Spinal cord (tissue), 10 donors: ENCODE data around the gene CDH22. TPM values are rescaled to one million over a fixed set of nuclear protein-coding genes. Genes with fewer than 3 reads are reported as not detected.

Experiments used
- DNase-seq, 6 donors: peaks; one replicate each; pipeline versions ENCODE4 v3.0.0 to v3.0.0-alpha.2; 2013 to 2015; ENCODE audit warnings: low spot score in 6 of 6, low read depth in 4 of 6
- H3K27ac ChIP-seq: one replicate; pipeline ENCODE4 v1.5.1; 2013; ENCODE audit warnings: low read depth, low read length, control low read depth
- H3K27me3 ChIP-seq: one replicate; pipeline ENCODE4 v1.6.1; 2013; ENCODE audit warnings: low read length; ENCODE audit not compliant: control insufficient read depth, insufficient read depth
- H3K36me3 ChIP-seq: one replicate; pipeline ENCODE4 v1.6.1; 2013; ENCODE audit warnings: low read length; ENCODE audit not compliant: control insufficient read depth, insufficient read depth
- H3K4me1 ChIP-seq: one replicate; pipeline ENCODE4 v1.6.1; 2013; ENCODE audit warnings: low read length; ENCODE audit not compliant: control insufficient read depth, insufficient read depth
- H3K4me3 ChIP-seq: one replicate; pipeline ENCODE4 v1.5.1; 2013; ENCODE audit warnings: low read depth, low read length, control low read depth
- H3K9me3 ChIP-seq: one replicate; pipeline ENCODE4 v1.6.1; 2013; ENCODE audit warnings: low read length; ENCODE audit not compliant: control insufficient read depth, insufficient read depth
- WGBS: methylation state at CpG from one replicate; pipeline ENCODE4 v1.1.5; 2013; ENCODE audit warnings: missing lambda C conversion rate; ENCODE audit not compliant: insufficient coverage; 5-methylcytosine and 5-hydroxymethylcytosine counted together
- polyA plus RNA-seq, 2 donors: library from polyadenylated mRNA; unstranded; fragments of 120-200 nt; gene quantifications; one replicate each; pipeline ENCODE4 v1.2.1, GENCODE V29; 2013; ENCODE audit not compliant: insufficient read length in 2 of 2
- total RNA-seq, 2 donors: library from RNA; depleted of rRNA in 1 of 2; stranded (reverse); fragments of 120-200 nt in 1 of 2; fragments of >200 nt in 1 of 2; gene quantifications; one replicate each; pipeline versions ENCODE4 v1.2.3 to v1.2.4, GENCODE V29; 2013 to 2014
- donor health status: healthy.

CDH22 gene
- total and polyA plus RNA-seq, 4 donors: 1.6 to 13.1 (median 7.5) TPM

DNA sequence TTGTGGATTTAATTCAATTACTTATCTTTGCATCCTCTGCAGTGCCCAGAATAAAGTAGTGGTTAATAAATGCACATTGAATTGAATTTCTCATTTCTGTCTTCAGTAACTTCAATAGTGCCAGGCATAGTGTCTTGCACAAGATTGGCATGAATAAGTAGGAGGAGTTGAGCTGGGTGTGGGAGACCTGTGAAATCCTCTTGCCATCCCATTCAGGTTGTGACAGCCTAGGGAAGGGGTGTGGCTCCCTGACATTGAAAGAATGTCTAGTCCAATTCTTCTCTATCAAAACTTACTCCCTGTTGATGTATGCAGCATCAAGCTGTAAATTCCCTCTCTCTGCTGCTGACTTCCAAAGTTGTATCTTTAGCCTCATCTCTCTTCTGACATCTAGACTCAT is 73.2 kb downstream of the CDH22 start:
- Histone ChIP-seq H3K4me3 (no peak overlapping the region), H3K9me3 (no peaks in the 10 kb centered on the region), H3K4me1 (peaks cover 7% of the 10 kb centered on the region), H3K27ac (no peak overlapping the region), H3K36me3 (peaks cover 6% of the 10 kb centered on the region), H3K27me3 (no peaks in the 10 kb centered on the region)
- DNase-seq: no peak

DNA sequence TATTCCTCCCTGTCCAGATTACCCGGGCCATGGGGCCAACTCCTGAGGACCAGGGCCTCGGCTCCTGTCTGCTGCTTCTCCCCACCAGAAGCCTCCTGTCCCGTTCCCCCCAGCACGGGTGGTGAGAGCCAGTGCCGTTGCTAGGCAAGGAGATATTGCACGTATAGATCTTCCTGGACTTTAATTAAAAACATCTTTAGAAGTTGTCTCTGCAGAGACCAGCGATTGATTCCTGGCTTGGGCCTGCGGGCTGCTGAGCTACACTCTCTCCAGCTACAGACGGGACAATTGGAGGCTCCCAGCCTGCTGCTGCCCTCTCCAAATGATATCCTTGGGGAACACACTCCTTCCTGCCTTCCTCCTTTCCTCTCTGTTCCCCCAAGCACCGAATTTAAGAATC is 74.6 kb downstream of the CDH22 start:
- 66% methylated on average over 9 of the region's 10 CpGs for WGBS
- Histone ChIP-seq H3K27ac (no peak overlapping the region), H3K4me3 (no peak overlapping the region), H3K9me3 (no peaks in the 10 kb centered on the region), H3K27me3 (no peaks in the 10 kb centered on the region), H3K36me3 (peaks cover 4% of the 10 kb centered on the region), H3K4me1 (peaks cover 7% of the 10 kb centered on the region)
- DNase-seq: peak in 1 of 6 donors; percentile 77

DNA sequence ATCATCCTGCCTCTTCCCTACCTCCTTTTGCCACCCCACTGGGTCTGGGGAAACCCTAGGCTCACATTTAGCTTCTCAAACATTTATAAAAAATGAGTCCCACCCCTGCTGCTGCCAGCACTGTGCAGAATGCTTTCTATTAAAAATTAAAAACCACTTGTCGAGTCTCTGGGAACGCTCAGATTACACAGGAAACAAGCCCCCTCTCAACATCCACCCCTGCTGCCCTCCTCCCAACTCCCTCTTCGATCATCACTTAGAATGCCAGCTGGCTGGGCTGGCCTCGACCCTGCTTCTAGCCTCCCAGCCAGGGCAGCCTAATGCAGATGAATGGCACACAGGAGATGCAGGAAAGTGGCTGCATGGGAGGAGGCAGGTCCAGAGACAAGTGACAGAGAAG is 75.8 kb downstream of the CDH22 start:
- H3K36me3 ChIP-seq: peaks cover 4% of the 10 kb centered on the region
- H3K27ac ChIP-seq: no peak overlapping the region
- H3K4me3 ChIP-seq: no peak overlapping the region
- DNase-seq: peak in 1 of 6 donors; percentile 79
- no peaks in the 10 kb centered on the region for H3K27me3 ChIP-seq
- peaks cover 7% of the 10 kb centered on the region for H3K4me1 ChIP-seq
- WGBS: 27% methylated on average over 3 of the region's 4 CpGs
- H3K9me3 ChIP-seq: no peaks in the 10 kb centered on the region

DNA sequence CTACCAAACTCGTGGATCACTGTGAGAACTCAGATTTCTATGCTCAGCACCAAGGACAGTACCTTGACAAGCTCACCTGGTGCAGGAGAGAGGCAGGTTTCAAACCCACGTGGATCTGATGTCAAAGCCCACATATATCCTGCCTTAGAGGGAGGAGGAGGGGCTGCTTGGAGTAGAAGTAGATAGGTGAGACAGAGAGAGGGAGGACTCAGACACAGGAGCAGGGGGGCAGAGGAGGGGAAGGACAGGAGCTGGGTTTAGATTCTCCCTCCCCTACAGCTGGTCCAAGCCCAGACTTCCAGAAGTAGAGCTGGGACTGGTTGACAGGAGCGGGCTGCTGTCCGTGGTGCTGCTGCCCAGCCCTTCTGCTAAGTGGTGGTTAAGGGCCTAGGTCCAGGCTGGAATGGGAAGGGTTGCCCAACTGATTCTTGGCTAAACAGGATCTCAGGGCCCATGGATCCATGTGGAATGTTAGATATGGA is 77.5 kb downstream of the CDH22 start:
- WGBS: 15% methylated on average over 2 of the region's 4 CpGs
- H3K27me3 ChIP-seq: no peaks in the 10 kb centered on the region
- no peaks in the 10 kb centered on the region for H3K9me3 ChIP-seq
- peaks cover 7% of the 10 kb centered on the region for H3K4me1 ChIP-seq
- H3K36me3 ChIP-seq: no peaks in the 10 kb centered on the region
- peak in 1 of 6 donors; percentile 41 for DNase-seq
- no peak overlapping the region for H3K4me3 ChIP-seq
- no peak overlapping the region for H3K27ac ChIP-seq

DNA sequence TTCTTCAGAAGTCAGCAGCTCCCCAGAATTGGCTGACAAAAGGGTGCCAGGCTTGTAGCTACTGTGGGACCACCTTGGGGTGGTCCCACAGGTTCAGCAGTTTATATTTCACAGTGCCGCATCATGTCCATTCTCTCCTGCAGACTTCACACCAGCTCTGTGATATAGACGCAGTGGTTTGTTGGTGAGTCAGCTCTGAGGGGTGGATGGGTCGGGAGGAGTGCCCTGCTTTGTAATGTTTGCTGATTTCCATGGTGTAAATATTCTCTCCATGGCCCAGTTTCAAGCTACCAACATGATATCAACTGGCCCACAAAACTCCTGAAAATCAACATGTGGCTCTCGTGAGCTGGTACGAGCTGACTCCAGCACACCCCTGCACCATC is 78.2 kb downstream of the CDH22 start:
- no CpG with 5 or more reads among the region's 5 CpGs for WGBS
- no peak for DNase-seq
- Histone ChIP-seq H3K9me3 (no peaks in the 10 kb centered on the region), H3K4me3 (no peak overlapping the region), H3K4me1 (peaks cover 7% of the 10 kb centered on the region), H3K27ac (no peak overlapping the region), H3K27me3 (no peaks in the 10 kb centered on the region), H3K36me3 (no peaks in the 10 kb centered on the region)

DNA sequence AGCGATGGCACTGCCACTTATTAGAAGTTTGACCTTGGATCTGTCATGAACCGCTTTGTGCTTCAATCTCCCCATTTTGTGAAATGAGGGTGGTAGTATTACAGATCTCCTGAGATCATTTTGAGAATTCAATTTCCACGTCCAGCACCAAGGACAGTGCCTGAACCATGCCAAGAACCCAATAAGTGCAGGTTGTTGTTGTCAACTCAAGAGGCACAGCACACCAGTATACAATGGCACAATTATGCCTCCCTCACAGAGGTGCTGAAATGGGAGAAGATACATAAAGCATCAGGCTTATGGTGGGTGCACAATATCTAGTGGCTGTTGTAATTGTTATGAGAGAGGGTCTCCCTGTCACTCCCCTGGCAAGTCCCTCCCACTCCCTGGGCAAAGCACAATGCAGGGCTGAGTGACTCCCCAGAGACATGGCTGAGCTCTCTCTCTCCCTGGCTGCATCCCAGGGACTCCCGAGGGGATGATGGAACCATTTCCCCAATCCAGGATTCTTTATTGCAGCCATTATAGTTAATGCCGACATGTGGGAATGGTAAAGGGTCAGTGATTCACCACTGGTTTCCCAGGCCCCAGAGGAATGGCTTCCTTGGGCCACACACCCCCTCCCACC is 78.7 kb downstream of the CDH22 start:
- H3K9me3 ChIP-seq: no peaks in the 10 kb centered on the region
- peak in 1 of 6 donors; percentile 62 for DNase-seq
- H3K36me3 ChIP-seq: no peaks in the 10 kb centered on the region
- 20% methylated on average over 1 of the region's 5 CpGs for WGBS
- peaks cover 7% of the 10 kb centered on the region for H3K4me1 ChIP-seq
- peaks cover under 1% of the 10 kb centered on the region for H3K27me3 ChIP-seq
- no peak overlapping the region for H3K4me3 ChIP-seq
- no peak overlapping the region for H3K27ac ChIP-seq

DNA sequence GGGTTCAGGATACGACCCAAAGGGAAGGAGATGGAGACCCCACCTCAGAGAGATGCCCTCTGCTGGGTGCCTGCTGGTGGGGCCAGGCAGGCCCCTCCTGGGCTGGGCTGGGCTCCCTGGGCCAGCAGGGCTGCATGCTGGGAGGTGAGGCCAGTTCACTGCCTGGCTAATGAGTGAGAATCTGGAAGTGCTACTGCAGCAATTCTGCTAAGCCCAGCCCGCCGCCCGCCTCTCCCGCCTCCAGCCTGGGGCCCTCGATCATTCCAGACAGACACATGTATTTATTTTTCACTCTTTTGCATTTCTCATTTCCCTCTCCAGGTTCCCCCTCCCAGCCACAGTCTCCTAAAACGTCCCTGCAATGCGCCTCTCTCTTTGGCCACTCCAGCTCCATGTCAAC is 79.6 kb downstream of the CDH22 start:
- no peaks in the 10 kb centered on the region for H3K9me3 ChIP-seq
- no peak for DNase-seq
- peaks cover 2% of the 10 kb centered on the region for H3K27me3 ChIP-seq
- 63% methylated on average over 8 of the region's 8 CpGs for WGBS
- H3K27ac ChIP-seq: no peak overlapping the region
- H3K36me3 ChIP-seq: no peaks in the 10 kb centered on the region
- peaks cover 7% of the 10 kb centered on the region for H3K4me1 ChIP-seq
- no peak overlapping the region for H3K4me3 ChIP-seq

DNA sequence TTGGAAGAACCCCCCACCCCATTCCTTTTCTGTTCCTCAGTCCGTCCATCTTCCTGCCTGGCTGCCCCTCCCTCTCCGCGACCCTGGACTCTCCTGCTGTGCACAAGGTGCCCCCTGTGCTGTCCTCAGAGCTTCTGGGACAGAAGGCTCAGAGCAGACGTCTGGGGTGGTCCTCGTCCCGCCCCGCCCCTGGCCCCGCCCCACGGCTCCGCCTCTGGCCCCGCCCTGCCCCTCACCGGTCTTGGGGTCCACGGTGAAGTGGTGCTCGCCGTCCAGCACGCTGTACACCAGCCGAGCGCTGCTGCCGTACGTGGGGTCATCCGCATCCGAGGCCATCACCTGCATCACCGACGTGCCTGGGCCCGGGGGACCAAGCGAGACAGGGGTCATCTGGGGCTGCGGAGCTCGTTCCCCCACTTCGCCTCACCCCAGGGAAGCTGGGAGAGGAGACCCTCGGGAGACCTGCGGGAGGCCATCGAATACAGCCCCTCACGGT is 81.0 kb downstream of the CDH22 start:
- no peak for DNase-seq
- no peaks in the 10 kb centered on the region for H3K9me3 ChIP-seq
- WGBS: 63% methylated on average over 33 of the region's 33 CpGs
- no peak overlapping the region for H3K4me3 ChIP-seq
- peaks cover 9% of the 10 kb centered on the region for H3K4me1 ChIP-seq
- H3K36me3 ChIP-seq: no peaks in the 10 kb centered on the region
- no peak overlapping the region for H3K27ac ChIP-seq
- H3K27me3 ChIP-seq: peaks cover 2% of the 10 kb centered on the region

DNA sequence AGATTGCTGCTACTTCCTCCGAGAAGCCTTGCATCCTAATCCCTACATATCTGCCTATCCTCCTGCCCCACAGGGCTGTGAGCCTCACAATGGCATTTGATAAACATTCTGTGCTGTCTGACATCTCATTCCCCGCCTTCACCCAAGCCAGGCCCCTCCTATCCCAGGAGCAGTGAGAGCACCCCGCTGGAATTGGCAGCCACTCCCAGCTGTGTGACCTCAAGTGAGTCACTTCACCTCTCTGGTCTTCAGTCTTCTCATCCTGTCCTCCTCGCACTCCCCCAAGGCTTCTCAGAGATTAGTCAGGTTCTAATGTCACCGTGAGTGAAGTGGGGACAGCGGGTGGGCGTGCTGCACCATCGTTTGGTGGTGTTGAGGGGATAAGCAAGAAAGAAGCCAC is 81.7 kb downstream of the CDH22 start:
- H3K4me1 ChIP-seq: peaks cover 15% of the 10 kb centered on the region
- WGBS: 44% methylated on average over 3 of the region's 8 CpGs
- no peak overlapping the region for H3K27ac ChIP-seq
- H3K36me3 ChIP-seq: no peaks in the 10 kb centered on the region
- no peak for DNase-seq
- H3K27me3 ChIP-seq: peaks cover 2% of the 10 kb centered on the region
- H3K9me3 ChIP-seq: no peaks in the 10 kb centered on the region
- H3K4me3 ChIP-seq: no peak overlapping the region

DNA sequence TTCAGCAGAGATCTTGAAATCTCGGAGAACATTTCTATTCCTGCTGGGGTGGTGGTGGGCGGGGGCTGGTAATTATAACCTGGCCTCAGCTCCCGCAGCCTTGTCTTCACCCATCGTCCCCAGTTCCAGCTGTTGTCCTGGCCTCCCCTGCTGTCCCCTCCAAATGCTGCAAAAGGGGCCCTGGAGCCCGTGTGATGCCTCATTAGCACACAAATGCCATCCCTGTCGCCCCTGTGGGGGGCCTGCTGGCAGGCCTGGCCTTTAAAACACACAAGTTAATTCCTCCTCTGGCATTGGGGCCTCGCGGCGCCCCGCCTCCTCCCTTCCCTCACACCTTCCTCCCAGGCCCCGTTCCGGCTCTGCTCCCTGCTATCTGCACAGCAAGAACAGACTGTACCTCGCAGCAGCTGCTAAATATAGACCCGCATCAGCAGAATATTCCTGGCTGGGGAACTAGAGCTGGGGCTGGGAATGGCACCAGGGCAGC is 85.7 kb downstream of the CDH22 start:
- H3K4me3 ChIP-seq: no peak overlapping the region
- H3K27me3 ChIP-seq: peaks cover 2% of the 10 kb centered on the region
- H3K9me3 ChIP-seq: no peaks in the 10 kb centered on the region
- 20% methylated on average over 12 of the region's 14 CpGs for WGBS
- peak in 1 of 6 donors; percentile 78 for DNase-seq
- H3K4me1 ChIP-seq: peaks cover 35% of the 10 kb centered on the region
- H3K36me3 ChIP-seq: no peaks in the 10 kb centered on the region
- H3K27ac ChIP-seq: no peak overlapping the region
